Endothelial cell of umbilical vein (primary cell): ENCODE data around the gene SLC12A3. TPM values are rescaled to one million over a fixed set of nuclear protein-coding genes. Genes with fewer than 3 reads are reported as not detected.

Source experiments
- Bru-seq: library from RNA; stranded (reverse); fragments of 400-500 nt; gene quantifications from one replicate; lab custom pipeline; 2021; lab: Mats Ljungman, UMichigan
- BruChase-seq, 2 experiments: library from RNA; stranded (reverse); fragments of 400-500 nt; gene quantifications; one replicate each; lab custom pipeline; 2021; lab: Mats Ljungman, UMichigan
- BruUV-seq: library from RNA; stranded (reverse); fragments of 400-500 nt; replicated peaks from 2 replicates; lab custom pipeline; 2021; lab: Mats Ljungman, UMichigan
- CTCF ChIA-PET: fragments of 300-600, 350-600 bp; sonication (Branson Sonifier 250); formaldehyde crosslinking; loops from one replicate; lab custom pipeline; 2021; ENCODE audit warnings: antibody characterized with exemption, inconsistent platforms; lab: Charles Lee
- POLR2A ChIA-PET: fragments of 300-600, 350-600 bp; sonication (Branson Sonifier 250); formaldehyde crosslinking; loops from one replicate; lab custom pipeline; 2021; ENCODE audit warnings: antibody characterized with exemption, inconsistent platforms; lab: Charles Lee
- DNase-seq: peaks from one replicate; pipeline ENCODE4 v3.0.0-alpha.2; 2011; ENCODE audit warnings: low read depth, low spot score
- FAIRE-seq: peaks from 2 replicates; lab custom pipeline; 2011; peaks lifted over from hg19 to GRCh38; lab: Jason Lieb, UNC
- H2AFZ ChIP-seq: 2 replicates; pipeline ENCODE4 v1.6.0; 2012; ENCODE audit warnings: low read depth, low read length, control low read depth, inconsistent platforms
- H3K27ac ChIP-seq: 2 replicates; pipeline ENCODE4 v1.5.1; 2011; ENCODE audit warnings: low read depth, mild to moderate bottlenecking, control low read depth, low read length, moderate library complexity; ENCODE audit not compliant: insufficient read depth
- H3K27me3 ChIP-seq, 2 experiments: 2 replicates each; pipeline versions ENCODE4 v1.6.0 to v1.6.1; 2011; ENCODE audit warnings: low read length in 2 of 2, mixed read lengths in 1 of 2; ENCODE audit not compliant: control insufficient read depth in 2 of 2, insufficient read depth in 2 of 2
- H3K36me3 ChIP-seq, 2 experiments: 2 replicates in 1 of 2; 3 replicates in 1 of 2; pipeline ENCODE4 v1.5.1; 2011; ENCODE audit warnings: low read length in 2 of 2, mild to moderate bottlenecking in 1 of 2, moderate library complexity in 1 of 2; ENCODE audit not compliant: control insufficient read depth in 2 of 2, insufficient read depth in 2 of 2; ENCODE audit errors: extremely low read depth in 1 of 2
- H3K4me1 ChIP-seq: 3 replicates; pipeline ENCODE4 v1.5.1; 2011; ENCODE audit warnings: mild to moderate bottlenecking, low read length; ENCODE audit not compliant: control insufficient read depth, insufficient read depth; ENCODE audit errors: extremely low read depth
- H3K4me2 ChIP-seq: 2 replicates; pipeline ENCODE4 v1.6.1; 2011; ENCODE audit warnings: low read length, control low read depth, mixed read lengths; ENCODE audit not compliant: insufficient read depth
- H3K4me3 ChIP-seq, 3 experiments: fragments of 200-600 bp in 1 of 3; sonication (generic), shearing (Covaris generic) in 1 of 3; replicated peaks in 1 of 3; 2 replicates each; pipeline ENCODE4 v1.5.1; 2011 to 2016; ENCODE audit warnings: control low read depth in 3 of 3, low read length in 3 of 3, mild to moderate bottlenecking in 2 of 3, inconsistent platforms in 1 of 3, low read depth in 1 of 3, moderate library complexity in 1 of 3; ENCODE audit not compliant: insufficient read depth in 1 of 3
- H3K79me2 ChIP-seq: 2 replicates; pipeline ENCODE4 v1.6.0; 2012; ENCODE audit warnings: low read length, inconsistent platforms; ENCODE audit not compliant: control insufficient read depth, insufficient read depth
- H3K9ac ChIP-seq: replicated peaks from 2 replicates; pipeline ENCODE3; 2011; ENCODE audit warnings: low read length, control low read depth; ENCODE audit not compliant: insufficient read depth; ENCODE audit errors: extremely low read depth
- H3K9me1 ChIP-seq: replicated peaks from 3 replicates; pipeline ENCODE4 v1.6.0; 2011; ENCODE audit warnings: mild to moderate bottlenecking, low read length; ENCODE audit not compliant: control insufficient read depth, insufficient read depth; ENCODE audit errors: extremely low read depth
- H3K9me3 ChIP-seq: replicated peaks from 2 replicates; pipeline ENCODE4 v1.5.1; 2012; ENCODE audit warnings: low read length, inconsistent platforms; ENCODE audit not compliant: control insufficient read depth, insufficient read depth
- H4K20me1 ChIP-seq: replicated peaks from 2 replicates; pipeline ENCODE3; 2011; ENCODE audit warnings: mild to moderate bottlenecking, low read length; ENCODE audit not compliant: control insufficient read depth, insufficient read depth; ENCODE audit errors: extremely low read depth
- CTCF ChIP-seq, 2 donors: IDR thresholded peaks; 1 replicate in 1 of 2; 2 replicates in 1 of 2; pipeline ENCODE4 v1.5.1; 2011; ENCODE audit warnings: low read length in 2 of 2, mild to moderate bottlenecking in 2 of 2, moderate library complexity in 2 of 2, control low read depth in 1 of 2, inconsistent platforms in 1 of 2, low read depth in 1 of 2; ENCODE audit not compliant: insufficient read depth in 1 of 2; ENCODE audit errors: extremely low read depth in 1 of 2
- EZH2 ChIP-seq: IDR thresholded peaks from 2 replicates; pipeline ENCODE4 v1.6.1; 2012; ENCODE audit warnings: borderline replicate concordance, low read depth, mild to moderate bottlenecking, moderate library complexity, low read length, inconsistent platforms; ENCODE audit not compliant: severe bottlenecking
- FOS ChIP-seq: IDR thresholded peaks from 2 replicates; pipeline ENCODE4 v1.6.1; 2011; ENCODE audit warnings: mild to moderate bottlenecking, low read length, moderate library complexity, borderline replicate concordance; ENCODE audit not compliant: insufficient read depth
- GATA2 ChIP-seq: IDR thresholded peaks from 2 replicates; pipeline ENCODE4 v1.7.0; 2011; ENCODE audit warnings: low read depth, mild to moderate bottlenecking, moderate library complexity, mixed read lengths, low read length; ENCODE audit not compliant: insufficient read length, insufficient read depth
- JUN ChIP-seq: IDR thresholded peaks from 2 replicates; pipeline ENCODE4 v1.6.1; 2011; ENCODE audit warnings: borderline replicate concordance, low read depth; ENCODE audit not compliant: insufficient read length, insufficient read depth
- MAX ChIP-seq: IDR thresholded peaks from 2 replicates; pipeline ENCODE4 v1.6.1; 2011; ENCODE audit not compliant: insufficient read depth, insufficient read length
- MYC ChIP-seq: IDR thresholded peaks from one replicate; pipeline ENCODE4 v1.6.1; 2011; ENCODE audit warnings: mild to moderate bottlenecking, low read depth, low read length
- POLR2A ChIP-seq: IDR thresholded peaks from 2 replicates; pipeline ENCODE4 v1.6.1; 2012; ENCODE audit warnings: low read depth, mild to moderate bottlenecking, control low read depth, low read length
- POLR2AphosphoS5 ChIP-seq: IDR thresholded peaks from 2 replicates; pipeline ENCODE4 v1.6.1; 2012; ENCODE audit warnings: low read depth, mild to moderate bottlenecking, control low read depth, low read length, moderate library complexity; ENCODE audit not compliant: insufficient read depth
- dilution Hi-C: fragments of 300-500 bp; cut with MboI; formaldehyde crosslinking; loops from one replicate; pipeline ENCODE4 v1.15.0; 2019; ENCODE audit warnings: low sequenced_read_pairs; ENCODE audit not compliant: extremely low pct_ligation_motif_present
- intact Hi-C: fragments of 100-400 bp; cut with micrococcal nuclease; formaldehyde crosslinking; loops from one replicate; pipeline ENCODE4 v1.10.0; 2022
- long read RNA-seq: library from polyadenylated mRNA; stranded (forward); transcript quantifications from one replicate; pipeline ENCODE4 v2.0.0, GENCODE V29; 2021
- polyA minus RNA-seq, 3 experiments: library from RNA; depleted of rRNA, polyadenylated mRNA; stranded (reverse); fragments of >200 nt; gene quantifications; 1 replicate in 1 of 3; 2 replicates in 2 of 3; pipeline ENCODE4 v1.2.3, GENCODE V29; 2011
- polyA plus RNA-seq, 4 experiments: library from polyadenylated mRNA; depleted of rRNA in 3 of 4; stranded (reverse) in 3 of 4; unstranded in 1 of 4; fragments of >200 nt; gene quantifications; 2 replicates each; pipeline versions ENCODE4 v1.2.1 to v1.2.3, GENCODE V29; 2011 to 2012; ENCODE audit warnings: missing spikeins in 1 of 4
- total RNA-seq: library from RNA; stranded (reverse); gene quantifications from 2 replicates; pipeline ENCODE4 v1.2.3, GENCODE V29; 2021

The SLC12A3 gene
- not detected in 2 replicates for total RNA-seq
- polyA plus RNA-seq: not detected in 2 replicates
- polyA plus RNA-seq (2011; cell fraction: cytosol; rRNA removed): not detected in 2 replicates
- not detected in 2 replicates for polyA plus RNA-seq (2011; cell fraction: nucleus; rRNA removed)
- not detected in 2 replicates for polyA plus RNA-seq (2012)
- not detected in 2 replicates for polyA minus RNA-seq
- 61.3 TPM for polyA minus RNA-seq (2011; cell fraction: cytosol; rRNA and poly(A)+ RNA removed)
- polyA minus RNA-seq (2011; cell fraction: nucleus; rRNA and poly(A)+ RNA removed): 0.10 TPM in 2 replicates
- Bru-seq, nascent RNA: not detected
- BruChase-seq, experiment 1, labeled RNA remaining after a 6-hour chase: percentile 6 among the genes with signal in this experiment
- BruChase-seq, experiment 2, labeled RNA remaining after a 2-hour chase: percentile 2 among the genes with signal in this experiment
- long read RNA-seq: 0 reads

- ChIA-PET POLR2A (no interaction called here), CTCF (interaction anchor here (1.1 to 2.3 kb wide), 3 partner anchors 11 to 74 kb away, joined by 3 to 9 read pairs (median 5); no protein-coding TSS in a partner anchor)
- no peak within 1 kb of the TSS for H3K4me2 ChIP-seq
- FAIRE-seq (no peak), DNase-seq (no peak)
- H3K79me2 ChIP-seq: no peaks in the 10 kb centered on the region
- H3K27me3 ChIP-seq: no peaks in the 10 kb centered on the region
- no peaks in the 10 kb centered on the region for H4K20me1 ChIP-seq
- TF ChIP-seq EZH2: no peak
- no peak for TF ChIP-seq FOS
- TF ChIP-seq POLR2A: no peak
- TF ChIP-seq MYC: no peak
- TF ChIP-seq POLR2AphosphoS5: no peak
- no peak for TF ChIP-seq MAX
- no peak for TF ChIP-seq CTCF (IDR thresholded peaks at IDR 0.05; ENCODE audit: extremely low read depth in 1 of 2, insufficient read depth in 1 of 2, low read depth in 1 of 2, low read length in 2 of 2)
- no peak for TF ChIP-seq JUN
- no peak for TF ChIP-seq GATA2
- no peak within 1 kb of the TSS for H3K27ac ChIP-seq
- no TSS peak for BruUV-seq
- no peaks in the 10 kb centered on the region for H3K9me1 ChIP-seq
- H3K9ac ChIP-seq: no peak within 1 kb of the TSS
- no peaks in the 10 kb centered on the region for H3K36me3 ChIP-seq
- no peaks in the 10 kb centered on the region for H3K4me1 ChIP-seq
- dilution Hi-C loops: no loop called here
- no peak within 1 kb of the TSS for H2AFZ ChIP-seq
- intact Hi-C loops: loop anchor here (5.0 kb wide), 1 partner anchor 182 kb away; no protein-coding TSS in a partner anchor
- H3K4me3 ChIP-seq: no peak within 1 kb of the TSS
- no peaks in the 10 kb centered on the region for H3K9me3 ChIP-seq
These were observed at the start of gene SLC12A3 for GRCh38 chr16:56864960-56865359. Gene SLC12A3 (plus strand): TSS chr16:56865207. CDS start chr16:56865236, 29 bp downstream.
